GM21786 (cell line): ENCODE measurements around the gene NCAPD2.
"Not testable (repeated sequence)": the region's sequence is repeated elsewhere in the genome, so short reads cannot be mapped to it uniquely, and the experiment has no call there.

Experiments
- ATAC-seq: cut with Tn5 transposase; IDR thresholded peaks from one replicate; pipeline ENCODE4 v1.9.1; 2021; ENCODE audit not compliant: unreplicated experiment

The NCAPD2 gene

DNA sequence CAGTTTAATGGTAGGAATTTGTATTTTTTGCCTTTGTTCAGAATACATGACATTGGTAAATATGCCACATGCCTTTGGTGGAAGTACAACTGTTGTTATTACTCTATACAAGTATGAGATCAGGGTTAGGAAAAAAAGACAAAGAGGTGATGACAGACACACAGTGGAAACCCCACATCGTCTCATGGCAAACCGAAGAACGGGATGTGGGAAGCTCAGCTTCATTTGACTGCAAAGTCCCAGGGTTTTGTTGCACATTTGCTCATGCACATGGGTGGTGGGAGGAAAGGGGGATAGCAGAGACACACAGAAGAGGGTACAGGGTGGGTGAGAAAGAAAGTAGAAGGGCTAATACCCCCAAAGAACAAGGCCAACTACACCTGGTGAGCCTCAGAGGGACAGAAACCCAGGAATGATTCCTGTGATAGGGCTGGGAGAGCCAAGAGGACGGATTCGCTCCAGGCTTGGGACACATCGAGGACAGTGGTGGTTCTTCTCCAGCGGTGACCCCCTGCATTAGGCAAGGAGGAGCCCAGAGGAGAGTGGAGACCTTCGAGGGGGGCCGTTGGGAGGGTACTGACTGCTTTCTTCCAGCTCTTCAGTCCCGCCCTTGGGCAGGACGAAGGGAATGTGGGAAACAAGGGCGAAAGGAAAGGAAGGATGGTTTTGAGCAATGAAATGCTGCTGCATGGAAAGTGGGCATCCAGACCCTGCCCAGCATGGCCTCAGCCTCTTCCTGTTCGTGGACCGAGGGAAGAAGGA, 31.5 kb upstream of the NCAPD2 start:
- ATAC-seq = no peak

DNA sequence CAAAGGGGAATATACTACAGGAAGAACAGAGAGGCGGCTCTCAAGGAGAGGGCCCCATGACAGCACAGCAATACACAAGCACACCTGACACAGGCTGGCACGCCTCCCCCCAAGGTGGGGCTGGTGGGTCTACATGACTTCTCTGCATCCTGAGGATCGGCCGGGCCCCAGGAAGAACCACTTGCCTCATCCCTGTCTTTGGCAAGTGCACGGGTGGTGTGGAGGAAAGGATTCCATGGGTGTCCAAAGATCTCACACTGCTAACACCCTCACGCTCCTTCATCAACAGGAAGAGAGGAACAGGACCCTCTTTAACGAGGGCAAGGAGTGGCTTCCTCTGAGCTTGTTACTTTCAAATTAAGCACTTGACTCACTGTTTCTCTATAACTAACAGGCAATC, 30.7 kb upstream of the NCAPD2 start:
- ATAC-seq = no peak

DNA sequence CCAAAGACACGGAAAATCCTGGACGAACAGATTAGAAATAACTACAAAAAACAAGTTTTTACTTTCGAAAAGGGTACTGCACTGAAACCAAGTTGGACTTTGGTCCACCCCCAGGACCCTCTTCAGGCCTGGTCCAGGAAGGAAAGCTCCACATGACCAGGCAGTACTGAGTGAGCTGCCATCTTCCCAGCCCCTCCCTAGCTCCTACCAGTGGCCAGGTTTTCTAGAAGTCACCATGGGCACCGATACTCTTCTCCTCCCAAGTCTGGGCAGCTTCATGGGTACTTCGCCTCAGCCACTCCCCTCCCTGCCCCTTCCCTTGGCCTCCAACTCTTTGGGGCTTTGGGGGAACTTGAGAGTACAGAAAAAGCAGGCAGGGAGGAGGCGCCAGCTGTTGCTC, 30.0 kb upstream of the NCAPD2 start:
- no peak for ATAC-seq

DNA sequence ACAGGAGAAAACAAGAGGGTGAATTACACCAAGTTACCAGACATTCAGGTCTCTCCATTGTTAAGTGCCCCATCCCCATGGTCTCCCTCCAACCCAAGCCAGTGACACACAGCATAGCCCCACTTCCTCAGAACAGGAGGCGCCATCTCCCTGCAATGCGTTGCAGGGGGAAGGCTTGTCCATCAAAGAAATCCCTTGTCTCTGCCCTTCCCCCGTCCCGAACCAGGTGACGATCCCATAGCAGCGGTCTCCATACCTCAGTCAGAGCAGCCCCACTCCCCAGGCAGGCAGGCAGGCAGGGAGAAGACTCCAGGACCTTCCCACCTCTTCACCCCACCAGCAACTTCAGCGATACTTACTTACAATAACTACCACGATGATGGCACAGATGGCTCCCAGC, 29.4 kb upstream of the NCAPD2 start:
- no peak for ATAC-seq

DNA sequence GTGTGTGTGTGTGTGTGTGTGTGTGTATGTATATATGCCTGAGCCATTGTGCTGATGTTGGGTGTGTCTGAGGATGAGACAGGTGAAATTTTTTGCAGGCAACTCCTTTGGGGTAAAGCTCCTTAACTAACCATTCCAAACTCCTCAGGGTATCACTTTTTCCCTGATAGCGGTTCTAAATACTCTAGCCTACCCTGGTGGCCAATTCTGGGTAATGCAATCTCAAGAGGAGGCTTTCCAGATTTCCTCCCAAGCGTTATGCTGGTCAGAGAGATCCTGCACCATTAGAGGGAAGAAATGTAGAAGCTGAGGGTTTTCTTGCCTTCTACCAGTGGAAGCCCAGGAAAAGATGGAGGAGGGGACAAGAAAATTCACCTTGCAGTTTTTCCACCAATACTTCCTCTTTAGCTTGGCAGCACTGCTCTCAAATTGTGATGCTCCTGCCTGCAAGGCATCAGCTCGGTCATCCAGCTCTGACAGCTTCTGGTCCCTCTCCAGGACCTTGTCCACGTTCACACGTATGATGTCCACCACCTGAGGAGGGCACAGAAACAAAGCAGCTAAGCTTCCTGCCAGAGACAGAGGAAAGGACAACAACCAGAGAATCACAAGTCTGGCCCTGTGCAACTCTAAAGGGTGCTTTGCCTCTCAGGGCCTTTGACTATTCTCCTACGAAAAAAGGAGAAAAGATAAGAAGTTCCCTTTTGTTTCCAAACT, 28.3 kb upstream of the NCAPD2 start:
- ATAC-seq = no peak

DNA sequence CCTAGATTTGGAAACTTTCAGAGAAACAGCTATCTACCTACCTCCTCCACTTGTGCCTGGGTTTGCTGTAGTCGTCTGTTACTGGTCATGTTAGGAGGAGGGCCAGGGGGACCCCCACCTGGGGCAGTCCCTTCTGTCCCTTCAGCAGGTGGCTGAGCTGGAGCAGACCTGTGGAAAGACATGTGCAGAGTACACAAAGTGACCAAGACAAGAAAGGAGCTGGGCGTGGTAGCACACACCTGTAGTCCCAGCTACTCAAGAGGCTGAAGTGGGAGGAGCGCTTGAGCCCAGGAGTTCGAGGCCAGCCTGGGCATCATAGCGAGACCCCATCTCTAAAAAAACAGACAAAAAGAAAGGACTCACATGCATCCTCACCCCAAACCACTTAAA, 27.7 kb upstream of the NCAPD2 start:
- no peak for ATAC-seq

DNA sequence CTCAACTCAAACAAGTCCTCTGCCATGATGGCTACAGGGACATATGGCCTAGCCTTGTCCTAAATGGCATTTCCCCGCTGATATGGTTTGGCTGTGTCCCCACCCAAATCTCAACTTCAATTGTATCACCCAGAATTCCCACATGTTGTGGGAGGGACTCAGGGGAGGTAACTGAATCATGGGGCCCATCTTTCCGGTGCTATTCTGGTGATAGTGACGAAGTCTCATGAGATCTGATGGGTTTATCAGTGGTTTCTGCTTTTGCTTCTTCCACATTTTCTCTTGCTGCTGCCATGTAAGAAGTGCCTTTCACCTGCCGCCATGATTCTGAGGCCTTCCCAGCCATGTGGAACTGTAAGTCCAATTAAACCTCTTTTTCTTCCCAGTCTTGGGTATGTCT, 27.2 kb upstream of the NCAPD2 start:
- not testable (repeated sequence) for ATAC-seq

DNA sequence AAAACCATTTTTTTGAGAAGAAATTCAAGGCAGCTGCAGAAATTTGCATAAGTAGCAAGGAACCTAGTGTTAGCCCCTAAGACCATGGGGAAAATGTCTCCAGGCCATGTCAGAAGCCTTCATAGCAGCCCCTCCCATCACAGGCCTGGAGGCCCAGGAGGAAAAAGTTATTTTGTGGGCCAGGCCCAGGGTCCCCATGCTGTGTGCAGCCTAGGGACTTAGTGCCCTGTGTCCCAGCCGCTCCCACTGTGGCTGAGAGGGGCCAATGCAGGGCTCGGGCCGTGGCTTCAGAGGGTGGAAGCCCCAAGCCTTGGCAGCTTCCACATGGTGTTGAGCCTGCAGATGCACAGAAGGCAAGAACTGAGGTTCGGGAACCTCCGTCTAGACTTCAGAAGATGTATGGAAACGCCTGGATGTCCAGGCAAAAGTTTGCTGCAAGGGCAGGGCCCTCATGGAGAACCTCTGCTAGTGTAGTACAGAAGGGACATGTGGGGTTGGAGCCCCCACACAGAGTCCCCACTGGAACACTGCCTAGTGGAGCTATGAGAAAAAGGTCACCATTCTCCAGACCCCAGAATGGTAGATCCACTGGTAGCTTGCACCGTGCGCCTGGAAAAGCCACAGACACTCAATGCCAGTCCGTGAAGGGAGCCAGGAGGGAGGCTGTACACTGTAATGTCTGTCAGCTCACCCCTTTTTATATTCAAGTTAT, 26.2 kb upstream of the NCAPD2 start:
- ATAC-seq = not testable (repeated sequence)

DNA sequence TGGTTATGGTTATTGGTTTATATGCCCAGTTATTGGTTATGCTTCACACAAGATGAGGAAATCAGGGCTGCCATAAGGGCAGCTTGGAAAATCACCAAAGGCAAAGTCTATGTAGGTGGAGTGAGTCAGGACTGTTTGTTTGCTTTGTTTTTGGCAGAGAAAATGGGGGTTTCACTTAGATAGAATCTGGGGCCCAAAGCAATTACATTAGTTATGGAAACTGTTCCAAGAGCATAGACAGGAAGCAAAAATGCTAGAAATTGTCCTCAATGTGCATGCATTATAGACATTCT, 25.7 kb upstream of the NCAPD2 start:
- no peak for ATAC-seq

DNA sequence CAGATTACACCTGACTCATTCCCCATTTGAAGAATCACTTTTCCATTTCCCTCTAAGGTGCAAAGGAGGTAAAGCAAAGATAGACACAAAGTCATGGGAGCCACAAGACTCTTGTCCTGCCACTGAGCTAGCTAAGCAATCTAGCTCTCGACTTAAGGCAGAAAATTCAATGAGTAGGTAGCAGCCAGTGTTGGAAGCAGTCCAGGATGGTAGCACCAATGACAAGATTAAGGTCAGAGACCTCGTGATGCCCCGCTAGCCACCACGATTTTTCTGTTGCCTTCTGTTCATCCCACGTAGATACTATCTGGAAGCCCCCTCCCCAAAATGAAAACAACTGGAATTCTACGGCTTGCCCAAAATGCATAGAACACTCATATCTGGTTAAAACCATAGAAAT, 24.8 kb upstream of the NCAPD2 start:
- no peak for ATAC-seq

DNA sequence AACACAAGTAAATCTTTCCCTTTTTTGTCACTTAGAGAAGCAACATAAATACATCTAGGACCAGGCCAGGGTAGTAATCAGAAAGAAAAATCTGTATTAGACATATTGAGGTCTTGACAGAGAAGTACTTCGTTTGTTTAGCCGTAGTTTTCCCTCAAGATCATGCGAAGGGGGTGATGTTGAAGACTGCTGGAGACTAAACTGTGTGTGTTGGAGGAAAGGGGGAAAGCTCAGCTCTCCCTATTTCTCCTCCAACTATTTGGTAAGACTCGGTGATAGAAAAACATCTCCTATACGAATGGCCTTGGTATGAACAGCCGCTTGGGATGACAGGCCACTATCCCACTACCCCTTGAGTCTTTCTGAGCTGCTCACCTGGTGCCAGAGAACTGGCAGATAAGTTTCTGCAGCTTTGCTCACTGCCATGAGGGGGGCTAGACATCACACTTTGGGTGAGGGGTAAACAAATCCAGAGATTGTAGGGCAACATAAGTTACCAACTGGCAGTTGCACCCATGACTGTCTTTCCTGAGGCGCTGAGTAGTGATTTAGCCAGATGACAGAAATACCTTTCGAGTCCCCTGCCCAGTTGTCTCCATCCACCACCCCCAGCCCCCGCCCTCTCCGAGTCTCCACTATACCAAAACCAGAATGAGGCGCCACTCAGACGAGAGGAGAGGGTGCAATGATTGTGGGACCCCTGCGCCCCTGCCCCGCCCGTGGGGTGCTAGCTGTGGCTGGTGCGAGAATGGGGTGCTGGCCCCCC, 24.1 kb upstream of the NCAPD2 start:
- ATAC-seq = no peak

DNA sequence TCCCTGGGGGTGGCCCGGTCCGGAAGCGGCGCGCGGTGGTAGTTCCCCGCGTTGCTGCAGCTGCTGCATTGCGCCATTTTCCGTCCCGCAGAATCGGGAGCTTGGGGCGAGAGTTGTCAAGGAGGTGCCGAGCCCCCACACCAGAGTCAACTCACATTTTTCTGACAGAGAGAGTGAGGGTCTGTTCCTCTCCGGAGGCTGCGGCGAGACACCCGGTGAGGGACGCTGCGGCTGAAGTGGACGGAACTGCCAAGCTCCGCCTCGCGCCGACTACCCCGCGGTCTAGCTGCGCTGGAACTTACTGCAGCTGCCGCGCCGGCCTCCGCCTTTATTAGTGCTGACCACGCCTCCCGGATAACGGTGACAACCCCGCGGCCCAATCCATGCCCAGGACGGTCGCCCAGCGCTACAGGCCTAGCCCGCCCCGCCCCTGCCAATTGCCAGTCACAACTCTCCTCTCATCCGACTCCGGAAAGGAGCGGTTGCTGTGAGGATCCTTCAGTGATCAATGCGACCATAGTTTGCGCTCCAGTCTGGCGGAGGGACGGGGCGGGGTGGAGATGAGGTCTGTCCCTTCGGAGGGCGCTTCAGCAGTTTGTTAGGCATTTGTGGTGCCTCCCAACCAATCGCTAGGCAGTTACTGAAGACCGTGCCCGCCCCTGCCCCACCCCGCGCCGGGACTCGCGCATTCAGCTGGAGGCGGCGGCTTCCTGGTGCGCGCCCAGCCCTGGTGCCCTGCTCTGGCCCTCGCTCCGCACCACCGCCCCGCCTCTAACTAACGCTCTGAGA, 23.3 kb upstream of the NCAPD2 start, which contains the start of gene VAMP1:
Gene VAMP1 (minus strand): TSS at position 303 of the 789 bp plus-strand sequence. CDS start 146 bp downstream, at position 157.
- ATAC-seq = peak; percentile 84

DNA sequence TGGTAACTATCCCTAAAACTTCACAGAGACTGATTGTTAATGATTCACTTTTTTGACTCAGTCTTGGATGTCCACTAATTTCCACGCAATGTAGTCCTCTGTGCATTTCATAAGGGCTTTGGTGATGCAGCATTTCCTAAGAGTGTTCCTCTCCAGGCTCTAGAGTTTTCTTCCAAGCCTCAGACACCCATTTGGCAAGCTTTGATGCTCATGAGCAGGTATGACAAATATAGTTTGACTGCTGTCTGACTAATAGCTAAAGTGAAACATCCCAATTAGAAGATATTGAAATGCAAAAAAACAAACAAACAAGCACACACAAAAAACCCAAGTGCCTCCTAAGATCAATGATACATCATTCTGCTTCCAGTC, 21.9 kb upstream of the NCAPD2 start:
- no peak for ATAC-seq

DNA sequence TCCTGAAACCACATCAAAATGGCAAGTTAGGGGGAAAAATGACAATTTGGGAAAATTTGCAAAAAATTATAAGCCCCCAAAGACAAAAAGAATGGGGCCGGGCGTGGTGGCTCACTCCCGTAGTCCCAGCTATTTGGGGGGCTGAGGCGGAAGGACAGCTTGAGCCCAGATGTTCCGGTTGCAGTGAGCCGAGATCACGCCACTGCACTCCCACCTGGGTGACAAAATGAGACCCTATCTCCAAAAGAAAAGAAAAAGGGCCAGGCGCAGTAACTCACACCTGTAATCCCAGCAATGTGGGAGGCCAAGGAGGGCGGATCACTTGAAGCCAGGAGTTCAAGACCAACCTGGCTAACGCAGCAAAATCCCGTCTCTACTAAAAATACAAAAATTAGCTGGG, 21.4 kb upstream of the NCAPD2 start:
- ATAC-seq = no peak

DNA sequence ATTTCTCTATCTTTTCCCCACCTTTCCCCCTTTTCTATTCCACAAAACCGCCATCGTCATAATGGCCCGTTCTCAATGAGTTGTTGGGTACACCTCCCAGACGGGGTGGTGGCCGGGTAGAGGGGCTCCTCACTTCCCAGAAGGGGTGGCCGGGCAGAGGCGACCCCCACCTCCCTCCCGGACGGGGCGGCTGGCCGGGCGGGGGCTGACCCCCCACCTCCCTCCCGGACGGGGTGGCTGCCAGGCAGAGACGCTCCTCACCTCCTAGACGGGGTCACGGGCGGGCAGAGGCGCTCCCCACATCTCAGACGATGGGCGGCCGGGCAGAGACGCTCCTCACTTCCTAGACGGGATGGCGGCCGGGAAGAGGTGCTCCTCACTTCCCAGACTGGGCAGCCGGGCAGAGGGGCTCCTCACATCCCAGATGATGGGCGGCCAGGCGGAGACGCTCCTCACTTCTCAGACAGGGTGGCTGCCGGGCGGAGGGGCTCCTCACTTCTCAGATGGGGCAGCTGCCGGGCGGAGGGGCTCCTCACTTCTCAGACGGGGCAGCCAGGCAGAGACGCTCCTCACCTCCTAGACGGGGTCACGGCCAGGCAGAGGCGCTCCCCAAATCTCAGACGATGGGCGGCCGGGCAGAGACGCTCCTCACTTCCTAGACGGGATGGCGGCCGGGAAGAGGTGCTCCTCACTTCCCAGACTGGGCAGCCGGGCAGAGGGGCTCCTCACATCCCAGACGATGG, 18.5 kb upstream of the NCAPD2 start:
- ATAC-seq = not testable (repeated sequence)

DNA sequence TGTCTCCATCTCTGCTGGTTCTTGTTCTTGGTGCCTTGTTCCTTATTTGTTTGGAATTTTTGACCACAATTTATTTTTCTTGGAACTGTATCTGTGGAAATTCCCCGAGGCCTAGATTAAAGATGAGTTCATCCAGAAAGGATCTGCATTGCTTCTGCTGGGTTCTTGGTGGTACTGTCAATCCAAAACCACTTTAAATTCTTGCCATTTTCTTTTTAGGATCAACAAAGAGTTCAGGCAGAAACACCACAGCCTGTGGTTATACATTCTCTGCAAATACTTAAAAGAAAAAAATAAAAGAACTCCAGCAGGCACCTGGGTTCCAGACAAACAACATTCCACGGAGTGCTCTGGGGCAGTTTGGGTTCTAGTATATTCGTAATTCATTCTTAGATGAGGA, 17.4 kb upstream of the NCAPD2 start:
- no peak for ATAC-seq

DNA sequence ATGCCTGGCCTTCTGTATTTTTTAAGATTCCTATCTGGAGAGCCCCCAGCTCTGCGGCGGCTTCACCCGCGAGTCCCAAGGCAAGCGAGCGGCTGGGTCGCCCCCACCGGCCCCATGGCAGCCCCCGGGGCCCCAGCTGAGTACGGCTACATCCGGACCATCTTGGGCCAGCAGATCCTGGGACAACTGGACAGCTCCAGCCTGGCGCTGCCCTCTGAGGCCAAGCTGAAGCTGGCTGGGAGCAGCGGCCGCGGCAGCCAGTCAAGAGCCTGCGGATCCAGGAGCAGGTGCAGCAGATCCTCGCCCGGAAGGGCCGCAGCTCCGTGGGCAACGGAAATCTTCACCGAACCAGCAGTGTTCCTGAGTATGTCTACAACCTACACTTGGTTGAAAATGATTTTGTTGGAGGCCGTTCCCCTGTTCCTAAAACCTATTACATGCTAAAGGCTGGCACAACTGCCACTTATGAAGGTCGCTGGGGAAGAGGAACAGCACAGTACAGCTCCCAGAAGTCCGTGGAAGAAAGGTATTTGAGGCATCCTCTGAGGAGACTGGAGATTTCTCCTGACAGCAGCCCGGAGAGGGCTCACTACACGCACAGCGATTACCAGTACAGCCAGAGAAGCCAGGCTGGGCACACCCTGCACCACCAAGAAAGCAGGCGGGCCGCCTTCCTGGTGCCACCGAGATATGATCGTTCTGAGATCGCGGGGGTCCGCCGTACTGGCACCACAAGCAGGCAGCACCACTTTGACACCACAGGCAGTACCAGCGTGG, 16.1 kb upstream of the NCAPD2 start:
- not testable (repeated sequence) for ATAC-seq

DNA sequence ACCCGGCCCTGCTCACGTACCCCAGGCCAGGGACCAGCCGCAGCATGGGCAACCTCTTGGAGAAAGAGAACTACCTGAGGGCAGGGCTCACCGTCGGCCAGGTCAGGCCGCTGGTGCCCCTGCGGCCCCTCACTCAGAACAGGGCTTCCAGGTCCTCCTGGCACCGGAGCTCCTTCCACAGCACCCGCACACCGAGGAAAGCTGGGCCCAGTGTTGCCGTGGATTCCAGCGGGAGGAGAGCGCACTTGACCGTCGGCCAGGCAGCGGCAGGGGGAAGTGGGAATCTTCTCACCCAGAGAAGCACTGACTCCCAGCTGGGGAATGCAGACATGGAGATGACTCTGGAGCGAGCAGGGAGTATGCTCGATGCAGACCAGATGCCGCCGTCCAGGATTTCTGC, 15.5 kb upstream of the NCAPD2 start:
- ATAC-seq = no peak

DNA sequence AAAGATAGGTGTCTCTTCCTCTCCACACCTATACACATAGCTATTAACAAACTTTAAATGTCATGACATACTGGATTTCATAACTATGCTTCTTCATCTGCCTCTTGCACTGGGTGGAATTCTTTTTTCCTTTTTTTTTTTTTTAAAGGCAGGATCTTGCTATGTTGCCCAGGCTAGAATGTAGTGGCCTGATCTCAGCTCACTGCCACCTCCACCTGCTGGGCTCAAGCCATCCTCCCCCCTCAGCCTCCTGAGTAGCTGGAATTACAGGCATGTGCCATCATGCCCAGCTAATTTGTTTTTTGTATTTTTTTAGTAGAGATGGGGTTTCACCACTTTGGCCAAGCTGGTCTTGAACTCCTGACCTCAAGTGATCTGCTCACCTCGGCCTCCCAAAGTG, 5.7 kb upstream of the NCAPD2 start:
- no peak for ATAC-seq
